Astrocyte (in vitro differentiated cells and primary cell): ENCODE data around the gene ACSF2. TPM values are rescaled to one million over a fixed set of nuclear protein-coding genes. Genes with fewer than 3 reads are reported as not detected.
A peak's percentile ranks its signal among the peaks of the same experiment; 100 is the strongest.
"Not testable (repeated sequence)": the region's sequence is repeated elsewhere in the genome, so short reads cannot be mapped to it uniquely, and the experiment has no call there.

Experiments used
- DNase-seq: peaks from one replicate; pipeline ENCODE4 v3.0.0-alpha.2; 2010; ENCODE audit warnings: low read depth
- FAIRE-seq: peaks from 2 replicates; lab custom pipeline; 2011; peaks lifted over from hg19 to GRCh38; lab: Jason Lieb, UNC
- H2AFZ ChIP-seq: 2 replicates; pipeline ENCODE4 v1.6.0; 2012; ENCODE audit warnings: low read depth, low read length, inconsistent platforms
- H3K27ac ChIP-seq: 2 replicates; pipeline ENCODE4 v1.5.1; 2011; ENCODE audit warnings: low read depth, low read length, inconsistent platforms
- H3K27me3 ChIP-seq: 2 replicates; pipeline ENCODE4 v1.6.0; 2011; ENCODE audit warnings: low read length, inconsistent platforms; ENCODE audit not compliant: insufficient read depth
- H3K36me3 ChIP-seq: 2 replicates; pipeline ENCODE4 v1.5.1; 2011; ENCODE audit warnings: low read length, inconsistent platforms; ENCODE audit not compliant: insufficient read depth
- H3K4me1 ChIP-seq: 2 replicates; pipeline ENCODE4 v1.5.1; 2011; ENCODE audit warnings: low read length, inconsistent platforms; ENCODE audit not compliant: insufficient read depth
- H3K4me2 ChIP-seq: 2 replicates; pipeline ENCODE4 v1.6.0; 2012; ENCODE audit warnings: low read length, inconsistent platforms
- H3K4me3 ChIP-seq: 2 replicates; pipeline ENCODE4 v1.5.1; 2011; ENCODE audit warnings: low read depth, mild to moderate bottlenecking, low read length, inconsistent platforms; ENCODE audit not compliant: insufficient read depth
- H3K79me2 ChIP-seq: 2 replicates; pipeline ENCODE4 v1.6.0; 2012; ENCODE audit warnings: mild to moderate bottlenecking, low read length, inconsistent platforms; ENCODE audit not compliant: insufficient read depth
- H3K9ac ChIP-seq: 2 replicates; pipeline ENCODE4 v1.6.0; 2012; ENCODE audit warnings: mild to moderate bottlenecking, low read length, inconsistent platforms
- H3K9me3 ChIP-seq: 2 replicates; pipeline ENCODE4 v1.5.1; 2012; ENCODE audit warnings: low read depth, mild to moderate bottlenecking, low read length, inconsistent platforms; ENCODE audit not compliant: insufficient read depth
- H4K20me1 ChIP-seq: 2 replicates; pipeline ENCODE4 v1.6.0; 2012; ENCODE audit warnings: low read length, inconsistent platforms; ENCODE audit not compliant: insufficient read depth
- H3K27ac Mint-ChIP-seq: one replicate; pipeline ENCODE4 v1.8.0; 2021; ENCODE audit warnings: mild to moderate bottlenecking, mixed read lengths; ENCODE audit not compliant: unreplicated experiment
- H3K27me3 Mint-ChIP-seq: one replicate; pipeline ENCODE4 v1.8.0; 2021; ENCODE audit warnings: low read depth, mixed read lengths; ENCODE audit not compliant: unreplicated experiment
- H3K36me3 Mint-ChIP-seq: one replicate; pipeline ENCODE4 v1.8.0; 2021; ENCODE audit warnings: low read depth, mixed read lengths; ENCODE audit not compliant: unreplicated experiment
- H3K4me1 Mint-ChIP-seq: one replicate; pipeline ENCODE4 v1.8.0; 2021; ENCODE audit warnings: low read depth, mixed read lengths; ENCODE audit not compliant: unreplicated experiment
- H3K4me3 Mint-ChIP-seq: one replicate; pipeline ENCODE4 v1.8.0; 2021; ENCODE audit warnings: mild to moderate bottlenecking, moderate library complexity, mixed read lengths; ENCODE audit not compliant: unreplicated experiment
- H3K9me3 Mint-ChIP-seq: one replicate; pipeline ENCODE4 v1.8.0; 2021; ENCODE audit warnings: mild to moderate bottlenecking, mixed read lengths; ENCODE audit not compliant: unreplicated experiment
- EZH2 ChIP-seq: IDR thresholded peaks from 2 replicates; pipeline ENCODE4 v1.6.1; 2012; ENCODE audit warnings: mild to moderate bottlenecking, low read length, inconsistent platforms; ENCODE audit not compliant: insufficient read depth
- total RNA-seq: library from RNA; stranded (reverse); gene quantifications from 2 replicates; pipeline ENCODE4 v1.2.1, GENCODE V29; 2021
- TF ChIP-seq, protein P1 (sequence below): IDR thresholded peaks from 2 replicates; pipeline ENCODE4 v1.5.1; 2011; ENCODE audit warnings: low read depth, mild to moderate bottlenecking, inconsistent platforms, low read length, moderate library complexity; ENCODE audit not compliant: insufficient read depth

The ACSF2 gene
- total RNA-seq, 1 donor from 2014 or later: 28.3 TPM

- peaks cover 6% of the 10 kb centered on the region for H3K4me1 ChIP-seq
- H3K79me2 ChIP-seq: no peaks in the 10 kb centered on the region
- H3K9ac ChIP-seq: no peak overlapping the region
- H3K27ac Mint-ChIP-seq: no peak overlapping the region
- no peak overlapping the region for H3K4me2 ChIP-seq
- no peaks in the 10 kb centered on the region for H3K36me3 ChIP-seq
- no peak overlapping the region for H3K27ac ChIP-seq
- H3K27me3 Mint-ChIP-seq: peaks cover 23% of the 10 kb centered on the region
- H3K27me3 ChIP-seq: peaks cover 18% of the 10 kb centered on the region
- H3K9me3 Mint-ChIP-seq: peaks cover 6% of the 10 kb centered on the region
- H3K9me3 ChIP-seq: no peaks in the 10 kb centered on the region
- peaks cover 5% of the 10 kb centered on the region for H4K20me1 ChIP-seq
- H3K4me3 ChIP-seq: no peak overlapping the region
- H2AFZ ChIP-seq: no peak overlapping the region
- peaks cover 18% of the 10 kb centered on the region for H3K36me3 Mint-ChIP-seq
- H3K4me1 Mint-ChIP-seq: no peaks in the 10 kb centered on the region
- FAIRE-seq (no peak), DNase-seq (no peak)
- no peak overlapping the region for H3K4me3 Mint-ChIP-seq
- TF ChIP-seq EZH2: no peak
- TF ChIP-seq, protein P1, sequence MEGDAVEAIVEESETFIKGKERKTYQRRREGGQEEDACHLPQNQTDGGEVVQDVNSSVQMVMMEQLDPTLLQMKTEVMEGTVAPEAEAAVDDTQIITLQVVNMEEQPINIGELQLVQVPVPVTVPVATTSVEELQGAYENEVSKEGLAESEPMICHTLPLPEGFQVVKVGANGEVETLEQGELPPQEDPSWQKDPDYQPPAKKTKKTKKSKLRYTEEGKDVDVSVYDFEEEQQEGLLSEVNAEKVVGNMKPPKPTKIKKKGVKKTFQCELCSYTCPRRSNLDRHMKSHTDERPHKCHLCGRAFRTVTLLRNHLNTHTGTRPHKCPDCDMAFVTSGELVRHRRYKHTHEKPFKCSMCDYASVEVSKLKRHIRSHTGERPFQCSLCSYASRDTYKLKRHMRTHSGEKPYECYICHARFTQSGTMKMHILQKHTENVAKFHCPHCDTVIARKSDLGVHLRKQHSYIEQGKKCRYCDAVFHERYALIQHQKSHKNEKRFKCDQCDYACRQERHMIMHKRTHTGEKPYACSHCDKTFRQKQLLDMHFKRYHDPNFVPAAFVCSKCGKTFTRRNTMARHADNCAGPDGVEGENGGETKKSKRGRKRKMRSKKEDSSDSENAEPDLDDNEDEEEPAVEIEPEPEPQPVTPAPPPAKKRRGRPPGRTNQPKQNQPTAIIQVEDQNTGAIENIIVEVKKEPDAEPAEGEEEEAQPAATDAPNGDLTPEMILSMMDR: no peak
Measured at GRCh38 chr17:50471009-50471905, 45.2 kb downstream of the ACSF2 start.

GRCh38 chr17:50472286-50472685 lies 46.3 kb downstream of the ACSF2 start:
- H3K9me3 ChIP-seq: no peaks in the 10 kb centered on the region
- peaks cover 21% of the 10 kb centered on the region for H3K27me3 ChIP-seq
- Mint-ChIP-seq H3K9me3 (peaks cover 6% of the 10 kb centered on the region), H3K27ac (no peak overlapping the region), H3K4me1 (no peaks in the 10 kb centered on the region), H3K36me3 (peaks cover 12% of the 10 kb centered on the region), H3K27me3 (peaks cover 27% of the 10 kb centered on the region), H3K4me3 (no peak overlapping the region)
- no peak overlapping the region for H2AFZ ChIP-seq
- H4K20me1 ChIP-seq: peaks cover 5% of the 10 kb centered on the region
- H3K27ac ChIP-seq: no peak overlapping the region
- no peak overlapping the region for H3K9ac ChIP-seq
- H3K4me1 ChIP-seq: peaks cover 6% of the 10 kb centered on the region
- TF ChIP-seq, protein P1: no peak
- TF ChIP-seq EZH2: no peak
- H3K4me2 ChIP-seq: no peak overlapping the region
- no peaks in the 10 kb centered on the region for H3K36me3 ChIP-seq
- DNase-seq (no peak), FAIRE-seq (no peak)
- H3K79me2 ChIP-seq: no peaks in the 10 kb centered on the region
- H3K4me3 ChIP-seq: no peak overlapping the region

GRCh38 chr17:50472761-50473161 lies 46.7 kb downstream of the ACSF2 start:
- not testable (repeated sequence) for H3K4me1 ChIP-seq, FAIRE-seq, DNase-seq, H3K9me3 Mint-ChIP-seq, H3K9me3 ChIP-seq, H3K4me3 Mint-ChIP-seq, H4K20me1 ChIP-seq, H3K4me3 ChIP-seq, H3K27ac ChIP-seq, H3K4me2 ChIP-seq, H3K36me3 ChIP-seq, H3K4me1 Mint-ChIP-seq, H3K9ac ChIP-seq, H3K27ac Mint-ChIP-seq, H3K79me2 ChIP-seq, H2AFZ ChIP-seq
- H3K27me3 ChIP-seq: peaks cover 20% of the 10 kb centered on the region
- Mint-ChIP-seq H3K27me3 (peaks cover 27% of the 10 kb centered on the region), H3K36me3 (peaks cover 12% of the 10 kb centered on the region)
- TF ChIP-seq, protein P1: peak; percentile 25
